PFSK-1 (cell line): Measurements from ENCODE around the gene PIK3R5.

Experiments
- FOXP2 ChIP-seq: optimal IDR thresholded peaks from 2 replicates; pipeline ENCODE3; 2011; ENCODE audit warnings: borderline replicate concordance, control low read depth, inconsistent platforms; ENCODE audit not compliant: insufficient read depth; ENCODE audit errors: extremely low read length, extremely low read depth
- POLR2AphosphoS5 ChIP-seq: IDR thresholded peaks from 2 replicates; pipeline ENCODE4 v1.6.1; 2012; ENCODE audit warnings: low read depth, mild to moderate bottlenecking, control low read depth, low read length, moderate library complexity
- SIN3A ChIP-seq: IDR thresholded peaks from 2 replicates; pipeline ENCODE4 v1.6.1; 2012; ENCODE audit warnings: mild to moderate bottlenecking, low read length, moderate library complexity, borderline replicate concordance; ENCODE audit not compliant: insufficient read depth
- TAF1 ChIP-seq: IDR thresholded peaks from 2 replicates; pipeline ENCODE4 v1.6.1; 2012; ENCODE audit warnings: low read length, control low read depth, borderline replicate concordance; ENCODE audit not compliant: insufficient read depth
- TF ChIP-seq, protein P1 (sequence below), 2 experiments: IDR thresholded peaks; 2 replicates each; pipeline versions ENCODE4 v1.6.1 to v1.8.0; 2011 to 2012; ENCODE audit warnings: low read depth in 2 of 2, low read length in 2 of 2, control low read depth in 1 of 2, inconsistent platforms in 1 of 2, mild to moderate bottlenecking in 1 of 2, moderate library complexity in 1 of 2; ENCODE audit not compliant: insufficient read depth in 1 of 2

Gene PIK3R5

DNA sequence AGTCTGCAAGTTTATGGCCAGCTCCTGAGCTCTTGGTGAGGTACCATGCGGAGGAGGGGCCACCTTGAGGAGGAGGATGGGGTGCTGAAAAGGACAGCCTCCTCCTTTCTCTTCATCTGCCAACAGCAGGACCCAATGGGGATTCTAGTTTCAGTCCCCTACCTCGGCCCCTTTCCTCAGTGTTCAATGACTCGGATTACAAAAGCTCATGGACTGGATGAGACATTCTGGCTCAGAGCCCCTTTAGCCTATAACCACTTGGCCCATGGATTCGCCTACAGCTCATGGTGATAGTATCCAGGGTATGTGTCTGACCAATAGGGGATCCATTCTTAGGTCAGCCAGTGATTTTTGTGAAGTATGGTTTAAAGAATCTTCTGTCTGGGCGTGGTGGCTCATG is 89.5 kb downstream of the PIK3R5 start:
- TF ChIP-seq POLR2AphosphoS5 (no peak), TAF1 (no peak), SIN3A (no peak), FOXP2 (no peak)
- TF ChIP-seq, protein P1, sequence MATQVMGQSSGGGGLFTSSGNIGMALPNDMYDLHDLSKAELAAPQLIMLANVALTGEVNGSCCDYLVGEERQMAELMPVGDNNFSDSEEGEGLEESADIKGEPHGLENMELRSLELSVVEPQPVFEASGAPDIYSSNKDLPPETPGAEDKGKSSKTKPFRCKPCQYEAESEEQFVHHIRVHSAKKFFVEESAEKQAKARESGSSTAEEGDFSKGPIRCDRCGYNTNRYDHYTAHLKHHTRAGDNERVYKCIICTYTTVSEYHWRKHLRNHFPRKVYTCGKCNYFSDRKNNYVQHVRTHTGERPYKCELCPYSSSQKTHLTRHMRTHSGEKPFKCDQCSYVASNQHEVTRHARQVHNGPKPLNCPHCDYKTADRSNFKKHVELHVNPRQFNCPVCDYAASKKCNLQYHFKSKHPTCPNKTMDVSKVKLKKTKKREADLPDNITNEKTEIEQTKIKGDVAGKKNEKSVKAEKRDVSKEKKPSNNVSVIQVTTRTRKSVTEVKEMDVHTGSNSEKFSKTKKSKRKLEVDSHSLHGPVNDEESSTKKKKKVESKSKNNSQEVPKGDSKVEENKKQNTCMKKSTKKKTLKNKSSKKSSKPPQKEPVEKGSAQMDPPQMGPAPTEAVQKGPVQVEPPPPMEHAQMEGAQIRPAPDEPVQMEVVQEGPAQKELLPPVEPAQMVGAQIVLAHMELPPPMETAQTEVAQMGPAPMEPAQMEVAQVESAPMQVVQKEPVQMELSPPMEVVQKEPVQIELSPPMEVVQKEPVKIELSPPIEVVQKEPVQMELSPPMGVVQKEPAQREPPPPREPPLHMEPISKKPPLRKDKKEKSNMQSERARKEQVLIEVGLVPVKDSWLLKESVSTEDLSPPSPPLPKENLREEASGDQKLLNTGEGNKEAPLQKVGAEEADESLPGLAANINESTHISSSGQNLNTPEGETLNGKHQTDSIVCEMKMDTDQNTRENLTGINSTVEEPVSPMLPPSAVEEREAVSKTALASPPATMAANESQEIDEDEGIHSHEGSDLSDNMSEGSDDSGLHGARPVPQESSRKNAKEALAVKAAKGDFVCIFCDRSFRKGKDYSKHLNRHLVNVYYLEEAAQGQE (IDR thresholded peaks at IDR 0.05; ENCODE audit: insufficient read depth in 1 of 2, low read depth in 2 of 2, low read length in 2 of 2) = no peak

DNA sequence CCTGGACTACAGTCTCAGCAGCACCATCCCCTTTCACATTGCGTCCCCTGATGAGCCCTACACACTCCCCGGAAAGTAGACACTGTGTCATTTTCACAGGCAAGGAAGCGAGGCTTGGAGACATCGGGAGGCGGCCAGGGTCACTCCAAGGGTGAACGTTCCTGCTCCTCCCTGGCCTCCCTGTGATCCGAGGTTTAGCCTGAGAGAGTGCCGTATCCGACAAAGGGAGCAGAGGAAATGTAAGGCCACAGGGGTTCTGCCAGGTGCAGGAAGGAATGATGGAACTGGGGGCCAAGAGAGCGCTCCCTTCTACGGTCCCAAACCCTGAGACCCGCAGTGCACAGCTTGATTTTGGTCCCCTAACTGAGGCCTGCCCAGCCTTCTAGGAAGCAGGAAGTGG is 90.1 kb downstream of the PIK3R5 start:
- no peak for TF ChIP-seq TAF1
- TF ChIP-seq FOXP2 = no peak
- TF ChIP-seq, protein P1 (IDR thresholded peaks at IDR 0.05; ENCODE audit: insufficient read depth in 1 of 2, low read depth in 2 of 2, low read length in 2 of 2) = no peak
- TF ChIP-seq POLR2AphosphoS5 = no peak
- TF ChIP-seq SIN3A = no peak

DNA sequence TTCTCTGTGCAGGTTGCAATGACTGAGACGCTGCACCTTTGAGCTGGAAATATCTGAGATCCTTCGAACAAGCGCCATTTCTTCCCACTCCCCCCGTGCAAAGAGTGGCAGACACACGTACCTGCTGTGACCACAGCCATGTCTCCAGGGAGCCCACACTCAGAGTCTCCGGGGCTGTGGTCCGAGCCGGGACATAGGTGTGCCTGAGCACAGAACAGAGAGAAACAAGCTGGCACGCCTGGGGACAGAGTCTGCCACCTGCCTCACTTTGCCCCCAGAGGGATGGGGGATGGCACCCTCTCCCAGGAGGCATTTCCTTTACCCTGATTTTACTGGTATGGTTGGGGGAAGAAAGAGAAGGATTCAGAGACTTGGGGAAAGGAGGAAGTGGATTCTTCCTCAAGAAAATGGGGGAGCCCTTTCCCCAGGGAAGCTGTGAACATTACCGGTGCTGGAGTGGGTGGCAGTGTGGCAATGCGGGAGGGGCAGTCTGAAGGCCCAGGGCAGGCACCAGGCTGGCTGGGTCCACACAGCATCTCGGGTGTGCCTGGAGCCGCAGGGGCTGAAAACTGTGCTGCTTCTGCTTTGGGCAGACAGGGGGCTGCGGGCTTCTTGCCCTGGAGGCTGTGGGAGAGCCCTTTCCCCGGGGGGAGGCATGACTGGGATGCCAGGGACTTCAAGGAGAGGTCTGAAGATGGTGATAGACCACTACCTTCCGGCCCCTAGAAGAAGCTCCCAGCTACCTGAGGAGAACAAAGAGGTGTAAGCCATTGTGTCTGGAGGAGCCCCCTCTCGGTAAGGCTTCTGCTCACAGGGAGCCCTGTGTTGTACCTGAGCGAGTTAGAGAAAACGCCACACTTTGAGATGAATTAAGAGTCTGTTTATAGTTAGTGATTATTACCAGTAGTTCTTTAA is 91.4 kb downstream of the PIK3R5 start:
- TF ChIP-seq SIN3A = no peak
- no peak for TF ChIP-seq FOXP2
- TF ChIP-seq, protein P1 (IDR thresholded peaks at IDR 0.05; ENCODE audit: insufficient read depth in 1 of 2, low read depth in 2 of 2, low read length in 2 of 2) = no peak
- no peak for TF ChIP-seq POLR2AphosphoS5
- no peak for TF ChIP-seq TAF1

DNA sequence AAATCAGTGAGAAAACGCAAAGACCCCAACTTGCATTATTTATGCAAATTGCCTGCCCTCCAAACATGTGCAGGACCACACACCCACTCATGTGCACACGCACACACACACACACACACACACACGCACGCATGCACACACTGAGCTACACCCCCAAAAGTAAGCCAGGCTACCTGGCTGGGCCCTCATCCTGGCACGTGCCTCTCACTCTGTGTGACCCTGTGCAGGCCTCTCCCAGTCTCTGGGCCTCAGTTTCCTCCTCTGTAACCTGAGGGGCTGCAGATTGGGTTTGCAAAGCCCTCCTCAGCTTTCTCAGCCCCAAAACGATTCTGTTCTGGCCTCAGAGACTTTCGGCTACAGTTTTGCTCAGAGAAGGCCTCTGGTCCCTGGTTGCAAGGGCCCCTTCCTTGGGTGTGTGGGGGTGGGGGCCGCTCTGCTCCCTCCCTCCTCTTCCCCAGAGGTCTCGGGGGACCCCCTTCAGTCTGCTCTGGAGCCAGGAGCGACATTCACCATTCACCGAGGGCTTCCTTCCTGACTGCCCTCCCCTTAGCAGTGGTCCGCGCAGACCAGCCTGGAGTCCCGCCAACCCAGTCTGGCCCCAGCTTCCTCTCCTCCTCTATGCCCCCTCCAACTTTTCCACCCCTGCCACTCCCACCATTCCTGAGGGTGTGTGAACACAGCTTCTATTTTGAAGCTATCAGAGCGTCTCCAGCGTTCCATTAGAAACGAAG is 92.6 kb downstream of the PIK3R5 start:
- TF ChIP-seq, protein P1 (IDR thresholded peaks at IDR 0.05; ENCODE audit: insufficient read depth in 1 of 2, low read depth in 2 of 2, low read length in 2 of 2) = no peak
- TF ChIP-seq FOXP2 (no peak), TAF1 (no peak), POLR2AphosphoS5 (no peak), SIN3A (no peak)
